ENCODE measurements around the gene TRPM7.

DNA sequence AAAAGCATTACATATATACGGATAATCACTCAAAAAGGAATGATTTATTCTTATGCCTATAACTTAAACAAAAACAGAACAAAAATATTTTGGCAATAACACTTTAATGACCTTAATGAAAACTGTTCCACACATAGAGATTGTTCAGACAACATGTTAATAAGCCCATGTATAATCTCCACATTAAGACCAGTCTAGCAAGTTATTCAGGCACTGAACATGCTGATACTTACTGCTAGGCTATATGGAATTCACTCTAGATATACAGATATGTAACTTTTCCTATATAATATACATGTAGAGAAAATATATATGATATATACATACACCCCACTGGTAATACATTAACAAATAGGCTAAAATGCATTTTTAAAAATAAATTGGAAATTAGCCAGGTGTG lies 96.3 kb downstream of the TRPM7 start:
- no peak for TF ChIP-seq POLR2A (IDR thresholded peaks at IDR 0.05)
- TF ChIP-seq, protein P1, sequence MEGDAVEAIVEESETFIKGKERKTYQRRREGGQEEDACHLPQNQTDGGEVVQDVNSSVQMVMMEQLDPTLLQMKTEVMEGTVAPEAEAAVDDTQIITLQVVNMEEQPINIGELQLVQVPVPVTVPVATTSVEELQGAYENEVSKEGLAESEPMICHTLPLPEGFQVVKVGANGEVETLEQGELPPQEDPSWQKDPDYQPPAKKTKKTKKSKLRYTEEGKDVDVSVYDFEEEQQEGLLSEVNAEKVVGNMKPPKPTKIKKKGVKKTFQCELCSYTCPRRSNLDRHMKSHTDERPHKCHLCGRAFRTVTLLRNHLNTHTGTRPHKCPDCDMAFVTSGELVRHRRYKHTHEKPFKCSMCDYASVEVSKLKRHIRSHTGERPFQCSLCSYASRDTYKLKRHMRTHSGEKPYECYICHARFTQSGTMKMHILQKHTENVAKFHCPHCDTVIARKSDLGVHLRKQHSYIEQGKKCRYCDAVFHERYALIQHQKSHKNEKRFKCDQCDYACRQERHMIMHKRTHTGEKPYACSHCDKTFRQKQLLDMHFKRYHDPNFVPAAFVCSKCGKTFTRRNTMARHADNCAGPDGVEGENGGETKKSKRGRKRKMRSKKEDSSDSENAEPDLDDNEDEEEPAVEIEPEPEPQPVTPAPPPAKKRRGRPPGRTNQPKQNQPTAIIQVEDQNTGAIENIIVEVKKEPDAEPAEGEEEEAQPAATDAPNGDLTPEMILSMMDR (IDR thresholded peaks at IDR 0.05): no peak
- TF ChIP-seq EP300 (IDR thresholded peaks at IDR 0.05): no peak

Data from stomach (tissue), 4 donors.